HG03196 (cell line): Measurements from ENCODE around the gene SBF2.
"Not testable (repeated sequence)": the region's sequence is repeated elsewhere in the genome, so short reads cannot be mapped to it uniquely, and the experiment has no call there.

ENCODE experiments used
- ATAC-seq: cut with Tn5 transposase; IDR thresholded peaks from one replicate; pipeline ENCODE4 v1.9.1; 2021; ENCODE audit not compliant: unreplicated experiment

SBF2 gene

DNA sequence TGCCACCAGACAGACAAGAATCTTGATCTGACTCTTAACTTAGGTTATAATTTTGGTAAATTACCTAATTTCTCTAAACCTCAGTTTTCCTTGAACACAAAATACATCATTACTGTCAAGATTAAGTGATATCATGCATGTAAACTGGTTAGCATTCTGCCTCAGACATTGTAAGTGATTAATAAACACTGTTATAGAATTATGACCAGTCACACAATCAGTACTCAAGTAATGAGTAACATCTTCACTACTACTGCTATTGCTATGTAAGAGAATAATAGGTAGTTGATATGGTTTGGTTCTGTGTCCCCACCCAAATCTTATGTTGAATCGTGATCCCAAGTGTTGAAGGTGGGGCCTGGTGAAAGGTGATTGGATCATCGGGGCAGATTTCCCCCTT is 218.9 kb downstream of the SBF2 start:
- no peak for ATAC-seq

DNA sequence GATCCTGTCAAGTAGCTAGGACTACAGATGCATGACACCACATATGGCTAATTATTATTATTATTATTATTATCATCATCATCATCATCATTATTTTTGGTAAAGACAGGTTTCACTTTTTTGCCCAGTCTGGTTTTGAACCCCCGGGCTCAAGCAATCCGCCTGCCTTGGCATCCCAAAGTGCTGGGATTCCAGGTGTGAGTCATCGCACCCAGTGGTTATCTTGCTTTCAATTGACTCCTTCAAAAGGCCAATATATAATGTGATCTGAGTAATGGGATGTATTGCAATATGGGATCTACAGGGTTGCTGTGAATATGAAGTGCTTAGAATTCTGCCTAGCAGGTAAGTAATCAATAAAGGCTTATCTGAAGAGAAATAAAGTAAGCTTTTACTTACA is 221.2 kb downstream of the SBF2 start:
- no peak for ATAC-seq

DNA sequence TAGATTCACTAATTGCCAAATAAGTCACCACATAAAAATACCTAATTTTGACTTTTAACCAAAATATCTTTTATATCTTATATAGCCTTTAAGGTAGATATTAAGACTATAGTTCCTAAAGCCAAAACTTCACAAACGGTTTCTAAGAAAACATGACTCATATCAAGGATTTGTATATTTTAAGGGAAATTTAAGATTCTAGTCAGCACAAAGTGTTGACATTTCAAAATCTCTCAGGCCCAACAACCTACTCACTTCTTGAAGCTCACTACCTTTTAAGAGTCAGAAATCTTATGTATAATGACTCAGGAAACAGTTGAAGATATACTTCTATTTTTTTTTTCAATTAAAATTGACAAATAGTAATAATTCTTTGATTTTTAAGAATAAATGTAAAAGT is 221.9 kb downstream of the SBF2 start:
- no peak for ATAC-seq

DNA sequence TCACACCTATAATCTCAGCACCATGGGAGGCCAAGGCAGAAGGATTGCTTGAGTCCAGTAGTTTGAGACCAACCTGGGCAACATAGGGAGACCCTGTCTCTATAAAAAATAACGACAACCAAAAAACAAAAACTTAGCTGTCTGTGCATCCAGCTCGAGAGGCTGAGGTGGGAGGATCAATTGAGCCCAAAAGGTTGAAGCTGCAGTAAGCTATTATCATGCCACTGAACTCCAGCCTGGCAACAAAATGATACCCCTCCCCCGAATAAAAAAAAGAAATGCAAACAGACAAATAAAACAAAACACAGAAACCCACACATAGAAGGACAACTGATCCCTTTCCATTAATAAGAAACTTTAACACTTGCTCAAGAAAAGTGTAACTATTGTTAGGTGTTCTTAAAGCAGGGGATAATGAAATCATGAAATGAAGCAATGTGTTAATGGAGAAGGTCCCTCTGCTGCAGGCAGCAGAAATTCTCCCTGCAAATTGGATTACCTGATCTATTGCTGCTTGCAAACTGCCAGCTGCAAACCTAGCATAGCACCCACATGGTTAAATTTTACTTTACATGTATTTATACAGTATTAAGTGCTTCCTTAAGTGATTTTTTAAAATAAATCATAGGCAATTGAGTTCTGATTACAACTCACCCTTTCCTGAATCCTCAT is 226.3 kb downstream of the SBF2 start:
- ATAC-seq: no peak

DNA sequence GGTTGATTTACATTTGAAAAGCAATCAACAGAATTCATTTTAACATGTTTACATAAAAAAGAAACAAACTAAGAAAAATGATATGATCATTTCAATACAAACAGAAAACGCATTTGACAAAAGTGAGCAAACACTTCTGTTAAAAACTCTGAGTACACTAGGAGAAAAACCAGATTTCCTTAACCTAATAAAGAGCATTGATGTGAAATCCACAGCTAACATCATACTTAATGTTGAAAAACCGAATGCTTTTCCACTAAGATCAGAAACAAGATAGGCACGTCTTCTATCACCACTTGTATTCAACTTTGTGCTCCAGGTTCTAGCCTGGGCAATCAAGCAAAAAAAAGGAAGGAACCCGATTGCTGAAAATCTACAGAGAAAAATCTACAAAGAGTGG is 227.6 kb downstream of the SBF2 start:
- no peak for ATAC-seq

DNA sequence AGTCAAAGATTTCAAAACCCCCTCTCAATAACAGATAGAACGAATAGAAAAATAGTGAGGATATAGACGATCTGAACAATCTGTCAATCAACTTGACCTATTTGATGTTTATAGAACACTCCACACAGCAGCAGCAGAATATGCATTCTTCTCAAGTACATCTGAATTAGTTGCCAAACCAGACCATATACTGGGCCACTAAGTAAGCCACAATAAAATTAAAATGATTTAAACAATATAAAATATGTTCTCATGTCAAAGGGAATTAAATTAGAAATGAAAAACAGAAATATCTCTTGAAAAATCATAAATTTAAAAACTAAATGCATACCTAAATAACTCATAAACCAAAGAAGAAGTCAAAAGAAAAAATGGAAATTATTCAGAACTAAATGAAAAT is 229.2 kb downstream of the SBF2 start:
- no peak for ATAC-seq

DNA sequence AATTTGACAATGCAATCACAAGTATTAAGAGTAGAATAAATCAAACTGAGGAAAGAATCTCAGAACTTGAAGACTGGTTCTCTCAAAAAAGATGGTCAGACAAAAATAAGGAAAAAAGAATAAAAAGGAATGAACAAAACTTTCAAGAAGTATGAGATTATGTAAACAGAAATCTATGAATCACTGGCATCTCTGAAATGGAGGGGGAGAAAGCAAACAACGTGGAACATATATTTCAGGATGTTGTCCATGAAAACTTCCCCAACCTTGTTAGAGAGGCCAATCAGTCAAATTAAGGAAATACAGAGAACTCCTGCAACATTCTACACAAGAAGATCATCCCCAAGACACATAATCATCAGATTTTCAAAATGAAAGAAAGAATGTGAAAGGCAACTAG is 235.7 kb downstream of the SBF2 start:
- no peak for ATAC-seq

DNA sequence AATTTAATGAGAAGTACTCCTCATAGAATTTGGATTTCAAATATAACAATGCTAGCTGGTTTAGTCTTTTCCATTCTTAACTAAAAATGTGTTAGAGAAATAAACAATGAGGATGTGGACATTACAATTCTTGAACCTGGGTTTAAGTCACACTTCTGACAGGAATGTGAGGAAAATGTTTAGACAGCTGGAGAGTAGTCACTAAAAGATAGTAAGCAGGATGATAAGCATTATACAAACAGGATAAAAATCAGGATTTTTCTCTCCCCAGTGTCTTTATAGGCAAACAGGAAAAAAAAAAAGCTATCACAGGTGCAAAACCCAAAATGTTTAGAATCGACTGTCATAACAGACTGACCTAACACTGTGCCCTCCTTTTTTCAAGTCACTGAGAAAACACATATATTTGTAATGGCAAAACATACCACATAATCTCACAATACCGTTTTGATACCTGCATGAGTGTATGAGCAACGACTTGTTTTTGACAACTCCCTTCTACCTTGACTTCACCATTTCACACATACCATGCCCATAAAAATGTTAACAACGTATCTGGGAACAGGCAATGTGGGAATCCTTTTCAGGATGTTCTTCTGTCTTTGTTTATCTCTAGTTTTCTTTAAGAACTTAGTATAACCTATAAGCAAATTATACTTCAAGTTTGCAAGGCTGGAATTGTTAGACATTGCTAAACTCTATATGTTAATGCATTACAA is 242.0 kb downstream of the SBF2 start:
- ATAC-seq: no peak

DNA sequence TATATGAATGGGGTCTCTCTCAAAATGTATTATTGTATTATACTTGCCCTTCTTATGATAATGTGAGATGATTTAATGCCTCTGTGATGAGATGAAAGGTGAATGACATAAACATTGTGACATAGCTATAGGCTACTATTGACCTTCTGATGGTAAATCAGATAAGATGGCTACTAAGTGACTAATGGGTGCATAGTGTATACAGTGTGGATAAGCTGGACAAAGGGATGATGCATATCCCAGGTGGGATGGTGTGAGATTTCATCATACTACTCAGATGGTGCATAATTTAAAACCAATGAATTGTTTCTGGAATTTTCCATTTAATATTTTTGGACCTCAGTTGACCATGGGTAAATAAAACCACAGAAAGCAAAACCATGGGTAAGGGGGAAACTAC is 243.5 kb downstream of the SBF2 start:
- ATAC-seq: no peak

DNA sequence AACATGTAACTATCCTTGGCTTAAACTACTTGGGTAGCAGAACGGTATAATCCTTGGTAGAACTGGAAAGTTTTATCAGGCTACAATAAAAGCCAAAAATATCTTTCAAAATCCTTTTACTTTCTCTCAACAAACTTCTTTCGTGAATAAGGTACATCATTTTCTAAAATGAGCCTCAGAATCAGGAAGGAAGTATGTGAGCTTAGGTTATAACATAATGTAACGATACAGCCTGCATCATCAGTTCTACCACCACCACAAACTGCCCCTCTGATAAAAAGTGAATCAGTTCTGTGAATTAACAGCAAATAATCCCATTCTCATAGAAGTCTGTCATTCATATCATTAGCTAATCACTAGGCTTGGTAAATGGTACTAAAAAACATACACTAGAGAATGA is 244.3 kb downstream of the SBF2 start:
- no peak for ATAC-seq

DNA sequence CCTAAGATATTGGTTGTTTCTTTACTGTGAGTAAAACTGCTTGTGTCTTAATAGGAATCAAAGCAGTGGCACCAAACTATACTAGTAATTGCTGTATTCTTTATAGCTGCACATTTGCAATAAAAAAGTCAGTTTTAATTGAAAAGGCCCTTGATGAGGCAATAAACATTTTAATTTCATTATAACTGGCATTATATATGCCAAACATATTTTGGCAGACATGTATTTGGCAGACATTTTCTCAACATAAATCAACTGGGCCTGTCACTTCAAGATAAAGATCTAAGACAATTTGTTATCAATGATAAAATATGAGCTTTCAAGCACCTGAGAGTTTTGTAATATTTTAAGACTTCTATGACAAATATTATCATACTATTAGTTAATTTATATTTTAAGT is 245.7 kb downstream of the SBF2 start:
- ATAC-seq: no peak

DNA sequence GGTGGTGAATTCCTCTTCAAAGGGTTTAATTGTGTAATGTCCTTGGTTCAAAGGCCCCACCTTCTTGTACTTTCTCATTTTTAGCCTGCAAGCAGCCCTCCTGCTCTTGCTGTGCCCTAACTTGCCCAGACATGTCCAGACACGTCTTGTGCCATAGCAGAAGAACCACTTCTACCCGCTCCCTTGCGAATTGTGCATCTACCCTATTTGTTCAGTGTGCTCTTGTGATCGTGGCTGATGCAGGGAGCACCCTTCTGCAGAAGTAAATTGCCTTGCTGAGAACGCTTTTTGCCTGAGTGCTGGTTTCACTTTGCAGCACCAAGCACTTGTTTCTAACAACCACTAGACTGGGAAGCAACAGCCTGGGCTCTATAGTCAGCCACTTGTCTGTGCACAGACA is 249.4 kb downstream of the SBF2 start:
- no peak for ATAC-seq

DNA sequence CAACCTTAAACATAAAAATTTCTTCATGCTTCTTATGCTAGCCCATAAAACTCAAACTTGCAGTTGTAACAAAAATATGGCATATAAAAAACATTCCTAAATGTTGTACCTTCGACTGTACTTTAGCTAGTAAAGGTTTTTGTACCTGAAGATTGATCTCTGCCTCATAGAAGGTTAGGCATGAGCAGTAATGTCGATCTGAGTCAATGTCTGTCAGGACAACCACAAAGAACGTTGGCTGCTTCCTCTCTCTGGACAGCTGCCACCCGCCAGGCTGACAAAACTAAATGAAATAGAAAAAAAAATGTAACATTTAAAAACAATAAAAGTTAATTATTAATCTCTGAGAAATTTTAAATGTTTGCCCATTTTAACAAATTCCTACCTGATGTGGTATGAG is 251.3 kb downstream of the SBF2 start:
- ATAC-seq: no peak

DNA sequence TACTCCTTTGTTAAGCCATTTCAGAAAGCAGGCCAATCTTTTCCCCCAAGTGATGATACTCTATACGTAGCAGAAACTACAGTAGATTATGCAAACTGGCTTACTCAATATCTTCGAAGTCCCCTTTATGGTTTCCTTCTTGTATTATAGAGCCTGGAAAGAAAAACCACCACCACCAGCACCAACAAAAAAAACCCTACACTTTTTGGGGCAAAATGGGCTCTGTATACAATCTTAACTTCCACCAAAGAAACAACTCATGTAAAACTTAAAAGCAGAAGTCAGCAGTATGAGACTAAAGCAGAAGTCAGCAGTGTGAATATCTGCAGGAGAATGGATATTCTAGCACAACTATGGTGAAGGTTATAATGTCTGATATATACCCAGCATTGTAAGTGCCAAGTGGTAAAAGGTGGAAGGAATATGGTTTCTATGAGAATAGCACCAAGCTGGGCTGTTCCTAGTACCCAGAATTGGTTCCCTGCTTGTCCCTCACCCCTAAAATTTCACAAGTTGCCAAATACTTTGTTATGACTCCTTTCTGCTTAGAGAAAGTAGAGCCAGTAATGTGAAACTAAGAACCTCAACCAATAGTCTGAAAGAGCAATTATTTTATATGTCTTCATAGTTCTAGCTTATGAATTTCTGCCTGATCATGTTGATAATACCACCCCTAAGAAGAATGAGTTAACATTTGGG is 252.1 kb downstream of the SBF2 start:
- no peak for ATAC-seq

DNA sequence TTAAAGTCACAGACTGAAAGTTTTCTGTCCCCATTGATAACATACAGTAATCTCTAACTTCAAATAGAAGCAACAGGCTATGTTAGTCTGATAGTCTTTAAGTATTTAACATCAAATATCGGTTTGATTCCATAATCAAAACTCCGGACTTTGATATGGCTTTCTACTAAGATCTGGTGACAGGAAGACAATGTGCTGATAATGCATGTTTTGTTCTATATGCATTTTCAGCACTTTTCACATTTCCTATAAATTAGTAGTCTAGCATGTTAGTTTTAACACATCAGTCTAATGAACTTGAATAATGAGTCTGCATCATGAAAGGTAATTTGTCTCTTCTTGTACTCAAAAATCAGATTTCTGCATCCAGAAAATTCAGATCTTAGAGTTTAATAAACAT is 252.7 kb downstream of the SBF2 start:
- no peak for ATAC-seq

DNA sequence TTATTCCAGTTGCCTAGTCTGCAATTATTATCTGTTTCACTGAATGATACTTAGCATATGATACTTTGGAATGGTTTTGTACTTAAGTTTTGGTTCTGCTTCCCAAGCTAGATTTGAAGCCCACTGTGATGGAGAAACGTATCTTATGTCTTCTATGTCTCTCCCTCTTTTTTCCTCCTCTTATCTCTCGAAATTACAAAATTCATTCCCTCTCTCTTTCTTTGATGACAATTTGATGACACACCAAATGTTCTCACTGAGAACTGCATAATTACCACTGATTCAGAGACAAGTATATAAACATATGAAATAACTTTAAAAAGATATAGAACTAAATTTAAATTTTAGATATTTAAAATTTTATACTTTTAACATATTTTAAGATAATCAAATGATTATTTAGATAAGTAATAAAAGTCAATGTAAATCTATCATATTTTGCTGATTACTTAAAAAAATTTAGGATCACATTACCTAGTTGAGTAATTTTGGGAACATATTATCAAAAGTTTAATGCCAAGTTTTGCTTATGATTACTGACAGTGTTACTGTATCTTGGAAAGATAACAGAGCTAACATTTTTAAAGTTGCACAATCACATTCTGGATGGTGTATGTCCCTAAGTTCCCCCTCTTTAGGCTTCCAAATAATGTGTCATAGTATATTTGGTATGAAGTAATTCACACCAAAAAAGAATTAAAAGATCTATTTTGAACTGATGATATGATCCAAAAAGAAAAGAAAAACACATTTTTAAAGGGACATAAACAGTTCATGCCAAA is 255.3 kb downstream of the SBF2 start:
- no peak for ATAC-seq

DNA sequence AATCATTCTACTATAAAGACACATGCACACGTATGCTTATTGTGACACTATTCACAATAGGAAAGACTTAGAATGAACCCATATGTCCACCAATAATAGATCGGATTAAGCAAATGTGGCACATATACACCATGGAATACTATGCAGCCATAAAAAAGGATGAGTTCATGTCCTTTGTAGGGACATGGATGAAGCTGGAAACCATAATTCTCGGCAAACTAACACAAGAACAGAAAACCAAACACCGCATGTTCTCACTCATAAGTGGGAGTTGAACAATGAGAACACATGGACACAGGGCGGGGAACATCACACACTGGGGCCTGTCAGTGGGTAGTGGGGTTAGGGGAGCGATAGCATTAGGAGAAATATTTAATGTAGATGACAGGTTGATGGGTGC is 258.1 kb downstream of the SBF2 start:
- ATAC-seq: not testable (repeated sequence)

DNA sequence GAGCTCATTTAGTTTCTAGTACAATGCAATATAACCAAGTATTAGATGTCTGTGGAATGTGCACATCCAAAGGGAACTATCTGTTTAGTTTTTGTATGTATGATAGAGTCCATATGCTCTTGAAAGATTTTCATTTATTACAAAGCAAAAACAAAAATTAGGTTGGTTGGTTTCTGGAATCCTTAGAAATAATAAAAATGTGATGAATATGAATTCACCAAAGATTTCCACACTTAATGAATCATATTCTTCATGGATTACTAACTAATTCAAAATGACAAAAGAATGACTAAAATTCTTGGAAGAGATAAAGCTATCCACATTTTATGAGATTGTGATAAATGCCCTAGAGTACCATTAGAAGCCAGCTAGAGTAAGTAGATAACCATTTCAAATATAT is 261.1 kb downstream of the SBF2 start:
- no peak for ATAC-seq

DNA sequence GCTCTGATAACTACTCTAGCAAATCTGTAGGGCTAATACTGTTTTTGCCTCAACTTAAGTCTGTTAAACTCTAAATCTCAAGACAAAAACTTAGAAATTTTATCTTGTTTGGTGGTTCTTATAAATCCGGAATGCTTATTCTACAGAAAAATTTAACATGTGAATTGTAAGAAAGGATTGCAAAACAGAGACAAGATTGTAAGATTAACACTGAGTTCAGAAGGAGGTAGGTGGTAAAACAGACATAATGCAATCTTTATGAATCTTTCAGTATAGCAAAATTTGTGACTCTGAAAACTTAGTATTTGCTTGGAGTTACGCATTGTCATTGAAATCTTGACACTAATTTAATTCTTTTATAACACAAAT is 263.9 kb downstream of the SBF2 start:
- no peak for ATAC-seq

DNA sequence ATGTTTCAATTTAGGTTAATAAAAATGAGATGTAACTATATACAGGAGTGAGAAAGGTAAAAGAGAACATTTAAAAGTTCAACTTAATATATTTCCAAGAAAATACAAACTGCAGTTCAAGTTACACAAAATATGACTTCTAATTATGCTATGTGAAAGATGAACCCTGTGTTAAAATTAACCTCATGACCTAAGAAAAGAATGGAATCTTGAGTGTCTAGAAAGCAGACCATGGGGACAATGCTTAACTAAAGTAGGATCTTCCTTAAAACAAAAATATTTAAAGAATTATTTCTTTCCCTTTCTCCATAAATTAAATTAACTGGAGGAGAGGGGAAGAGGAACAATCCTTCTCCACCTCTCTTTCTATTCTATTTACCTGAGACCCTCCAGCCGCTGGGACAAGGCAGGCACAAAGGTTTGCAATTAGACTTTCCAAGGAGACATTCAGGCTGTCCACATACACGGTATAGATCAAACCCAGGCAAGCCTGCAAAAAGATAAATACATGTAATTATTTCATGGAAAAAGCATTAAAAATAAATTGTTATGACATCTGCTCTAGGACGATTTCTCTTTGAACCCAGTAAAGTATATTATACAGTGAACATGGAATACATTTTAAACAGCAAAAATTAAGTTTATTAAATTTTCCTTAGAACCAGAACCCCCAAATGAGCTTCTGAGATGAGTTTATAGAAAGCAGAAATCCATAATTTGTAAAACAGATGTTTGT is 264.5 kb downstream of the SBF2 start:
- ATAC-seq: no peak

DNA sequence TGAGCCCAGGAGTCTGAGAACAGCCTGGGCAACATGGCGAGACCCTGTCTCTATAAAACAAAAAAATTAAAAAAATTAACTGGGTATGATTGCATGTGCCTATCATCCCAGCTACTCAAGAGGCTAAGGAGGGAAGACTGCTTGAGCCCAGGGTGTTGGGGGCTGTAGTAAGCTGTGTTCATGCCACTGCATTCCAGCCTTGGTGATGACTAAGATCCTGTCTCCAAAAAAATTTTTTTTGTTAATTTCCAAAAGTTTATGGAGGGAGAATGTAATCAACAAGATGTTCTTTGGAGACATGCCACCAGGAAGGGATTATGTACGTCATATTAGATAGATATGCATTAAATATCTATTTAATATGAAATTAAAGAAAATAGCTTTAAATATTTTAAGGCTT is 267.5 kb downstream of the SBF2 start:
- no peak for ATAC-seq
